ENCODE results near the gene DIAPH3. TPM values are rescaled to one million over a fixed set of nuclear protein-coding genes. Genes with fewer than 3 reads are reported as not detected.

Gene DIAPH3
- total and polyA plus RNA-seq, 2 of the 8 experiments (the other 6 are each of a cell fraction or from before 2014, with no cell fraction given): 8.0 to 30.8 TPM

DNA sequence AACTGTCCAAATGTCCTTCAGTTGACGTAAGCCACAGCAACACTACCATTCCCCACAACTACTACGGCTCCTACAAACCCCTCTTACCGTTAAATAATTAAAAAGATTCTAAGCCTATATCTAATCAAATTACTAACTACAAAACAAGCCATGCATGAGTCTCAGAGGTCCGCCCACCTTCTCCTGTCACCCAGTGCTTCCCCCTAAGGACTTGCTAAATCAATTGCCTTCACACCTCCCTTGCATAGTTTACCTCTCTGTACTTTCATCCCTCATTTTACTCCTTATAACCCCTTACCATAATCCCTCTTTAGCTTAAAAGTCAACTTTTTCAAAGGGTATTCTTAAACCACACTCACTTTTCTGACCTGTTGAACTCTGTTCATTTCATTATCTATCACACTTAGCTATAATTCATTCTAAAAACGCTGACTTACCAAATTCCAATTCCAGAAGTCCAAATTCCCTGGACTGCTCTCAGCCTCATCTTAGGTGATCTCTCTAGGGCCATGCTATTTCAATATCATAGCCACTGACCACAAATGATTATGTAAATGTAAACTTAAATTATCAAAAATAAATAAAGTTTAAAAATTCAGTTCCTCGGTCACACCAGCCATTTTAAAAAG, 187.8 kb downstream of the DIAPH3 start (continued):
- TF ChIP-seq KDM5A (IDR thresholded peaks at IDR 0.05; ENCODE audit: low read length) (no peak), E2F6 (IDR thresholded peaks at IDR 0.05) (no peak)

All from H1 (cell line).